Pancreas (tissue), 10 donors: ENCODE measurements around the gene MAPKBP1. TPM values are rescaled to one million over a fixed set of nuclear protein-coding genes. Genes with fewer than 3 reads are reported as not detected.

Experiments
- ATAC-seq, 4 donors: fragments of 200-7000 bp; cut with Tn5 transposase; one replicate each; pipeline versions ENCODE4 v1.8.0 to v1.9.1; 2020; ENCODE audit warnings: mild to moderate bottlenecking in 4 of 4, moderate library complexity in 4 of 4
- DNase-seq, 6 donors: peaks; one replicate each; pipeline ENCODE4 v3.0.0-alpha.2; 2020
- FAIRE-seq: peaks from 2 replicates; lab custom pipeline; 2012; peaks lifted over from hg19 to GRCh38; lab: Jason Lieb, UNC
- H3K27ac ChIP-seq, 4 donors: fragments of 200-600 bp; sonication (generic); 1 replicate in 3 of 4; 2 replicates in 1 of 4; pipeline versions ENCODE4 v1.5.0 to v1.8.0; 2020
- H3K27me3 ChIP-seq, 4 donors: fragments of 200-600 bp; one replicate each; pipeline ENCODE4 v1.8.0; 2021
- H3K36me3 ChIP-seq, 3 donors: fragments of 200-600 bp; sonication (generic) in 1 of 3; one replicate each; pipeline versions ENCODE4 v1.5.0 to v1.8.0; 2020 to 2021
- H3K4me1 ChIP-seq, 3 donors: fragments of 200-600 bp; one replicate each; pipeline ENCODE4 v1.8.0; 2021
- H3K4me3 ChIP-seq, 4 donors: fragments of 200-600 bp; sonication (generic) in 2 of 4; one replicate each; pipeline versions ENCODE4 v1.5.0 to v1.8.0; 2020 to 2021
- H3K9me3 ChIP-seq, 4 donors: fragments of 200-600 bp; one replicate each; pipeline ENCODE4 v1.8.0; 2021
- WGBS, 2 donors: extraction: QIAGEN DNeasy Blood & Tissue Kit; methylation state at CpG; one replicate each; pipeline ENCODE4 v1.1.7; 2013; 5-methylcytosine and 5-hydroxymethylcytosine counted together
- intact Hi-C, 3 donors: fragments of 100-400 bp; cut with DNase I; formaldehyde crosslinking; loops; one replicate each; pipeline versions ENCODE4 v1.11.1 to v1.14.2; 2022
- polyA plus RNA-seq, 2 donors: library from polyadenylated mRNA; stranded (reverse); fragments of 200-250 nt; gene quantifications; one replicate each; pipeline ENCODE4 v1.2.3, GENCODE V29; 2013
- total RNA-seq, 6 donors: library from RNA; stranded (reverse); fragmentation: NEBNext Ultra II Directional in 4 of 6; extraction: Animal tissue kit (Norgen Biotek cat#: 25700) in 4 of 6; gene quantifications; one replicate each; pipeline versions ENCODE4 v1.2.1 to v1.2.4, GENCODE V29; 2021 to 2023
- TF ChIP-seq, protein P1 (sequence below), 4 donors: fragments of 200-600 bp; sonication (generic) in 3 of 4; IDR thresholded peaks; one replicate each; pipeline versions ENCODE4 v1.5.0 to v1.8.0; 2021; ENCODE audit warnings: antibody characterized with exemption in 4 of 4
- donor health status: healthy with polysubstance abuse.
- donor health status: DM: no; HTN: no; CAD: no; lungs with moderate emphysema.
- donor health status: DM: no; HTN: no; CAD: no.
- donor health status: control.
- donor health status: control.
- donor health status: Bipolar disorder and iron deficiency.
- donor health status: DM: yes; HTN: yes; CAD: no.
- donor health status: DM: no; HTN: no; CAD: no.
- donor health status: DM: no; HTN: no; CAD: no.
- donor health status: DM: yes; HTN: yes; CAD: no.

The MAPKBP1 gene
- total and polyA plus RNA-seq, 8 donors: 5.3 to 19.2 (median 8.9) TPM

GRCh38 chr15:41860049-41860828 lies 86.0 kb downstream of the MAPKBP1 start:
- Histone ChIP-seq H3K9me3 (no peaks in the 10 kb centered on the region), H3K27me3 (no peaks in the 10 kb centered on the region), H3K36me3 (no peaks in the 10 kb centered on the region), H3K4me3 (no peak overlapping the region), H3K27ac (no peak overlapping the region), H3K4me1 (no peaks in the 10 kb centered on the region)
- TF ChIP-seq, protein P1, sequence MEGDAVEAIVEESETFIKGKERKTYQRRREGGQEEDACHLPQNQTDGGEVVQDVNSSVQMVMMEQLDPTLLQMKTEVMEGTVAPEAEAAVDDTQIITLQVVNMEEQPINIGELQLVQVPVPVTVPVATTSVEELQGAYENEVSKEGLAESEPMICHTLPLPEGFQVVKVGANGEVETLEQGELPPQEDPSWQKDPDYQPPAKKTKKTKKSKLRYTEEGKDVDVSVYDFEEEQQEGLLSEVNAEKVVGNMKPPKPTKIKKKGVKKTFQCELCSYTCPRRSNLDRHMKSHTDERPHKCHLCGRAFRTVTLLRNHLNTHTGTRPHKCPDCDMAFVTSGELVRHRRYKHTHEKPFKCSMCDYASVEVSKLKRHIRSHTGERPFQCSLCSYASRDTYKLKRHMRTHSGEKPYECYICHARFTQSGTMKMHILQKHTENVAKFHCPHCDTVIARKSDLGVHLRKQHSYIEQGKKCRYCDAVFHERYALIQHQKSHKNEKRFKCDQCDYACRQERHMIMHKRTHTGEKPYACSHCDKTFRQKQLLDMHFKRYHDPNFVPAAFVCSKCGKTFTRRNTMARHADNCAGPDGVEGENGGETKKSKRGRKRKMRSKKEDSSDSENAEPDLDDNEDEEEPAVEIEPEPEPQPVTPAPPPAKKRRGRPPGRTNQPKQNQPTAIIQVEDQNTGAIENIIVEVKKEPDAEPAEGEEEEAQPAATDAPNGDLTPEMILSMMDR (IDR thresholded peaks at IDR 0.05): no peak
- no peak for DNase-seq
- no peak for ATAC-seq
- no peak for FAIRE-seq
- WGBS, 2 donors: 72 to 74% methylated on average over 15 of the region's 15 CpGs
- intact Hi-C loops: no loop called here

GRCh38 chr15:41861736-41862356 lies 87.6 kb downstream of the MAPKBP1 start:
- no peaks in the 10 kb centered on the region for H3K4me1 ChIP-seq
- FAIRE-seq (no peak), DNase-seq (no peak), ATAC-seq (no peak)
- no peak overlapping the region for H3K27ac ChIP-seq
- no peaks in the 10 kb centered on the region for H3K36me3 ChIP-seq
- TF ChIP-seq, protein P1 (IDR thresholded peaks at IDR 0.05): no peak
- intact Hi-C loops: no loop called here
- H3K9me3 ChIP-seq: no peaks in the 10 kb centered on the region
- 92% methylated on average over 18 of the region's 18 CpGs for WGBS, 2 donors
- no peak overlapping the region for H3K4me3 ChIP-seq
- H3K27me3 ChIP-seq: no peaks in the 10 kb centered on the region

DNA sequence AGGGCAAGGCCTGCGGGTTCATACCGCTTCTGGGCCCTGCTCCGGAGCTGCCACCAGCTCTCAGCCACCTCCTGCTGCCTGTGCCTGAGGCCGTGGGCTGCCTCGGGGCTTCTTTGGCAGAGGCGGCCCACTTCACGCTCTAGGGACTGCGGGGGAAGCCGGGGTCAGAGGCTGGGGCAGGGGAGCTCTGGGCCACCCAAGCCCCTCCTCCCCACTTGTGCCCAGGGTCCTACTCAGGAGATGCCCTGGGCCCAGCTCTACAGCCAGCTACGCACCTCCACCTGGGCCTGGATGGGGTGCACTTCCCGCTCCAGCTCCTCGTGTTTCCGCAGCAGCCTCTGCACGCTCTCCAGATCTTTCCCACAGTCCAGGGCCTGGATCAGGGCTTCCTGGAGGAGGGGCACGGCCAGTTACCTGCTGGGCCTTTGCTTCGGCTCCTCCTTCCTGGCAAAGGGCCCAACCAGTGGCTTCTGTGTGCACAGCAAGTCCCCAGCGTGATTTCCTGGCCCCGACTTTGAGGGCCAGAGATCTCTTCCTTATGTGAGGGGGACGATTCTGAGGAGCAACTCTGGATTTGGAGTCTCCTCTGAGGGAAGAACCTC lies 88.3 kb downstream of the MAPKBP1 start:
- Histone ChIP-seq H3K36me3 (no peaks in the 10 kb centered on the region), H3K27me3 (no peaks in the 10 kb centered on the region), H3K4me1 (no peaks in the 10 kb centered on the region), H3K4me3 (no peak overlapping the region), H3K27ac (no peak overlapping the region), H3K9me3 (no peaks in the 10 kb centered on the region)
- WGBS, 2 donors: 76 to 78% methylated on average over 16 to 19 of the region's 19 CpGs
- DNase-seq (peak in 2 of 6 donors; percentile 54 to 61), ATAC-seq (peak in 3 of 4 donors; percentile 13 to 63 (median 46)), FAIRE-seq (no peak)
- TF ChIP-seq, protein P1 (IDR thresholded peaks at IDR 0.05): no peak
- intact Hi-C loops: no loop called here

DNA sequence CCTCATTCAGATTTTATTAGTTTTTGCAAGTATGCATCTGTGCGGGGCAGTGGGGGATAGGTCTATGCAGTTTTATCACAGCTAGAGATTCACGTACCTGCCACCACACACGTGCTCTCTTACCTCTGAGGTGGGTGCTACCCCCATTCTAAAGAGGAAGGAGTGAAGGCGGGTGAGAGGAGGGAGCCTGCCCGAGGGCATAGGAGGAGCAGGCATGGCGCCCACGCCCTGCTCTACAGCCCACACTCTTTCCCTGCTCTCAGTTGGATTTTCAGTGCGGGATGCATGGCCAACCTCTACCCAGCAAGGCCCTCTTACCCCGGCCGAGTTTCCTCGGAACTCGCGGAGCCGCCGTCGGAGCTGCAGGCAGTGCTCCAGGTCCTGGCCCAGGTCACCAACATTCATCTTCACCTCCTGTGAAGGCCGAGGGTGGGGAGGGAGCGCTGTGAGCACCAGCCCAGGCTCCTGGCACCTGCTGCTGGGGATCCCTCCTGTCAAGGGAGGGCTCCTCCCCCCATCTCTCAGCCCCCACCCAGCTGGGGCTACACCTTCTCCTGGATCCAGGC lies 91.3 kb downstream of the MAPKBP1 start:
- H3K27me3 ChIP-seq: no peaks in the 10 kb centered on the region
- DNase-seq (peak in 1 of 6 donors; percentile 48), FAIRE-seq (no peak), ATAC-seq (no peak)
- H3K4me1 ChIP-seq: no peaks in the 10 kb centered on the region
- 83 to 87% methylated on average over 18 of the region's 18 CpGs for WGBS, 2 donors
- H3K9me3 ChIP-seq: no peaks in the 10 kb centered on the region
- intact Hi-C loops: loop anchor here in 1 of 3 donors (5.0 kb wide), 1 partner anchor 33 kb away; no protein-coding TSS in a partner anchor
- H3K4me3 ChIP-seq: no peak overlapping the region
- TF ChIP-seq, protein P1 (IDR thresholded peaks at IDR 0.05): no peak
- no peaks in the 10 kb centered on the region for H3K36me3 ChIP-seq
- H3K27ac ChIP-seq: no peak overlapping the region
